Brain pericyte (primary cell): ENCODE results near the gene SRL.

Experiments used
- DNase-seq: peaks from one replicate; pipeline ENCODE4 v3.0.0-alpha.2; 2012; ENCODE audit warnings: low read depth, low spot score

SRL gene

DNA sequence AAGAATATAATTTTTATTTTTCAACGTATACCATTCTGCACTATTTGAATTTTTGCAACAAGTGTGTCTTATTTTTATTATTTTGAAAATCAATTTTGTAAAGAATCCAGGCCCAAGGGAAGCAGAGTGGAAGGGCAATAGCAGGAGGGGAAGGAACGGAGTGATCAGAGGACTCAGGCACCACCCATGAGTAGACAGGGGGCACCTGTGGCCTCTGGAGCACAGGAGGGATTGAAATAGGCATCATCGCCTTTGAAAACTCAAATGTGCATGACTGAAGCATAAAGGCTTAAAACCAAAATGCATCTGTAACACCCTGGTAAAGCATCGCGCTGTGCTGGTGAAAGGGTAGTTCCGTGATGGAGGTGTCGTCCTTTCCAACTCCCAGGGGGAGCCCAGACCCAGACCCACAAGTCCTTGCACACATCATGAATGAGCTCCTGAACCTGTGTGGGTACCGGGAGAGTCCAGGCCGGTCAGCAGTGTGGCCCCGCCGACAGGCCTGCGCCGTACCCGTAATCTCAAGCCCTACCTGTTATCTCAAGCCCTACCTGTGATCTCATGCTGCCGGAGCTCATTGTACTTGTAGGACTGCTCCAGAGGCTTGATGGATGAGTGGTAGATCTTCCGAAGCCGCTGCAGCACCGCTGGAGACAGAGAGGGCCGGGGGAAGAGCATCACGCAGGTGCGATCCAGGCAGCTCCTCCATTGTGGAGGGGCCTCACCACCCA is 39.1 kb downstream of the SRL start:
- DNase-seq = no peak

DNA sequence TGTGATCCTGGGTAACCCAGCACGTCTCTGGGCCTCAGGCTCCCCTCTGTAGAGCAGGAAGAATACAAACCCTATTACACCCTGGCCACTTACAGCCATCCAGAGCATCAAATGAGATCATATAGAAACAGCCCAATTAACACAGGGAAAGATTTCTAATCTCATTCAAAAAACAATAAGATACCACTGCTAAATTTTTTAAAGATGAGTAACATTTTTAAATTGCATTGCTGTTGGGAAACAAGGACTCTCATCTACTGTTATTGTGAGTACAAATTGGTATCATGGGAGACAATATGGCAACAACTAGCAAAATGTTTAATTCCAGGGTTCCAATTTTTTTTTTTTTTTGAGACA is 41.1 kb downstream of the SRL start:
- DNase-seq = no peak

DNA sequence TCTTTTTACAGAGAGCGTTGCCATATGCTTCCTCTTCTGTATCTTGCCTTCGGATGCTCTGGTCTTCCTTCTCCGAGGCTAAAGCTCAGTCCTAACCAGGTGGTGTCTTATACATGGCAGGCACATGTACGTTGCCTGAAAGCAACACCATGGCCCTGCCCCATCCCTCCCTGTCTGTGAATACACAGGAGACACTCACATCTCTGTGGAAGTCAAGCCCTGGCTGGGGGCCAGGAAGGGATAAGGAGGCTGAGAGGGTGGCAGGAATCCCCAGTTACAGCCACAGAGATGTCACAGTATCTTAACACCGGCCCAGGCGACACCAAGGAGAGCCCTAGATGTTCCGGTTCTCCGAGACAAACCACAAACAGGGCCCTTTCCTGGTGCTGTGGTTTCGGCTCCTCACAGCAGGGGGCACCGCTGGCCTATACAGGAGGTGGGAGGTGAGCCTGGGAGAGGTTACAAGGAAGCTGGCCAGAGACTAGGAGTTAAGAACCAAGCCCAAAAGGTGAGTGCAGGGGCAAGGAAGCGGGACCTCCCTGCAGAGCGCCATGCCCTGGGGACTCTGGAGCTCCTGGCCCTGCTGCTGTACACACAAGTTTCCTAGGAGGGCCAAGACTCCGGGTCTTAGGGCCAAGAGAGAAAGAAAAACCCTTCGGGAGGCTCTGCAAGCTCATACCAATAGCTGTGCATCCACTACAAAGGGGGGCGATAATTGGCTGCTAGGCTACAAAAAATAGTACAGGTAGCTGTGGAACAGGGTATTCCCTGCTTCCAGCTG is 41.7 kb downstream of the SRL start:
- DNase-seq = no peak

DNA sequence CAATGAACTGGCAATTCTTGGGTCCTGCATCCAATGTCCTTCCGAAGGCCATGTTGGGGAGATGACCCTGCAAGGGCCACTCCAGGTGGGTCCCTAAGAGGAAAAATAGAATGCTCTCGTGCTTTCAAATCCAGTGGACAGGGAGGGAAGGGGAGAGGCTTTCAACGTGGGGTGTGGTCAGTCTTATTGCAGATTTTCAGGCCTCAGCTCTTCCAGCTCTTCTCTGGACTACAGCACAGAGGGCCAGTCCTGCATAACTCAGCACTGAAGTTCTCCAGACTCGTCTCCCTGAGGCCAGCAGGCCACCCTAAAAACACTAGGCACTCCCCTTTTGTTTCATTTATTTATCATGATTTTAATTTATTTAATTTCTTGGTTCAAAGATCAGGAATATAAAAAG is 43.1 kb downstream of the SRL start:
- no peak for DNase-seq

DNA sequence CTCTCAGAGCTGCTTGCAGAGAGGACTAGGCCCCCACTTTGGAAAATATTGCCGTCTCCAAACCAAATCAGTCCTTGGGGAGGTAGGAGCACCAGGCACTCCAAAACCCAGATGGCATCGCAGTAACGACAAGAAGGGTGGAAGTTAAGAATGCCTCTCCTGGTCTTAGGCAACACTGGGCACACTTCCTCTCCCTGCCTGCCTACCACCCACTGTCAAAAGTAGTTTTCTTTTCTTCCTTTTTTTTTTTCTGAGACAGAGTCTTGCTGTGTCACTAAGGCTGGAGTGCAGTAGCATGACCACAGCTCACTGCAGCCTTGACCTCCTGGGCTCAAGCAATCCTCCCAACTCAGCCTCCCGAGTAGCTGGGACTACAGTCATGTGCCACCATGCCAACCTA is 47.2 kb downstream of the SRL start:
- DNase-seq = no peak

DNA sequence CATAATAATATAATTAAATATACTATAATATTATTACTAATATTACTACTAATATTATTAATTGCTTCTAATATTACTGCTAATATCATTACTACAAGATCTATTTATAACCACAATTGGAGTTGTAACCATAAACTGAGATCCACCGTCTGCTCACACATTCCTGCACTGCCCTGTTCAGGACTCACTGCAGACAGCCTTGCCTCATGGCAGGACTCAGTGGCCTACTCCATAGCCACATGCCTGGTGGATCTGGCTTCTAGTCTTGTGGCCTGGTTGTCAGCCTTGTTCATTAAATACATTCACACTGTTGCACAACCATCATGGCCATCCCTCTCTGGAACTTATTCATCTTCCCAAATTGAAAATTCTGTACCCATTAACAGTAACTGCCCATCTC is 48.0 kb downstream of the SRL start:
- DNase-seq = no peak

DNA sequence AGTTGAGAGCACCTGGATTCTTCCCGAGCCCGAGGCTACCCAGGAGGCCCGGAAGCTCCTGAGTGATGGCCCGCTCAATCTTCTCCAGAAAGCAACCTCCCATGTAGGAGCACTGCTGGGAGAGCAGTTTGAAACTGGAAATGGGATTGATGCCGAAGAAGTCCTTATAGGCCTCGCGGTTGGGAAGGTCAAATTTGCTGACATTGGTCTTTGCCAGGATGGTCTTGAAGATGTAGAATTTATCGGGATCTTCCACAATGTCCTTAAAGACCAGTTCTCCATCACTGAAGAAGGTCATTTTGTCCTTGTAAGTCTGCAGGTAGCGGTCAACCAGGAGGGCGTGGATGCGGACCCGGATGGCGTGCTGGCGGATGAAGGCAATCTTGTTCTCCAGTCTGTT is 49.7 kb downstream of the SRL start:
- DNase-seq = no peak

DNA sequence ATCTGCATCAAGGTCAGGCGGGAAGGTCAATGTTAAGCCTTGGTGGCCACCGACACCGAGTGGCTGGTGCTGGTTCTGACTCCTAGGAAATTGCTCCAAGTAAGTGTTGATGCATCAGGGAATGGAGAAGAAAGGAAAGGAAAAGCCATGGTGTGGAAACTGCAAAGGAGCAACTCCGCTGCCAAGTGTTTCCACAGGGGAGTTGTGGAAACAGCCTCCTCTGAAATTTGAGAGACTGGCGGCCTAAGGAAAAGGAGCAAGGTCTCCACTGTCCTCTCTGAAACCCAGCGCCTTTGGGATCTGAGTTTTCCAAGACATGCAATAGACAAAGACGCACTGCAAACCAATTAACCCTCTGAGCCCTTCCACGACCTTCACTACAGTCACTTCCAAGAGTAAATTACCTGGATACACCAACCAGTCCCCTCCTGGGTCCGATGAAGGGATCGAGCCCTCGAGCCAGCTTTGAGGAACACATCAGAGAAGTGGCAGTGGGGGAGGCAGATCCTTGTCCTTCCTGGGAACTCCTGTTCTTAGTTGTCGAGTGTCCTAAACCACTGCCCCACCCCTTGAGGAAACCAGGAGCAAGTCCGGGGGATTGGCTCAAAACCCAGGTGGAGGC is 51.1 kb downstream of the SRL start:
- no peak for DNase-seq

DNA sequence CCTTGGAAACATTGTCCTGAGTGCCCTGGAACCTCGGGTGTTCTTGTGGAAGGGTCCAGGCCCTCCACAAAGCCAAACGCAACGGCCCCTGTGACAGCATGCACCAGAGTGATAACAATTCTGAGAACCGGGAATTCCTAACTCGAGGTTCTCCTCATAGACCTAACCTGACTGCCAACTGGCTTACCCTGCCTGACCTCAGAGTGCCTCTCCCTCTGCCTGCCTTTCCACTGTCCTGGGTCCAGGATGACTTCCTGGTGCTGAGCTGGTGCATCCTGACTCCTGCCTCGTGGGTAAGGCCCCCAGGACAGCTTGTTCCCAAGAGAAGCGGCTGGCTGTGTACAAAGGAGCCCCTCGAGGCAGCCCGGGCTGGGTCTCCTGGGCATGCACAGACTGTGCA is 51.8 kb downstream of the SRL start:
- no peak for DNase-seq

DNA sequence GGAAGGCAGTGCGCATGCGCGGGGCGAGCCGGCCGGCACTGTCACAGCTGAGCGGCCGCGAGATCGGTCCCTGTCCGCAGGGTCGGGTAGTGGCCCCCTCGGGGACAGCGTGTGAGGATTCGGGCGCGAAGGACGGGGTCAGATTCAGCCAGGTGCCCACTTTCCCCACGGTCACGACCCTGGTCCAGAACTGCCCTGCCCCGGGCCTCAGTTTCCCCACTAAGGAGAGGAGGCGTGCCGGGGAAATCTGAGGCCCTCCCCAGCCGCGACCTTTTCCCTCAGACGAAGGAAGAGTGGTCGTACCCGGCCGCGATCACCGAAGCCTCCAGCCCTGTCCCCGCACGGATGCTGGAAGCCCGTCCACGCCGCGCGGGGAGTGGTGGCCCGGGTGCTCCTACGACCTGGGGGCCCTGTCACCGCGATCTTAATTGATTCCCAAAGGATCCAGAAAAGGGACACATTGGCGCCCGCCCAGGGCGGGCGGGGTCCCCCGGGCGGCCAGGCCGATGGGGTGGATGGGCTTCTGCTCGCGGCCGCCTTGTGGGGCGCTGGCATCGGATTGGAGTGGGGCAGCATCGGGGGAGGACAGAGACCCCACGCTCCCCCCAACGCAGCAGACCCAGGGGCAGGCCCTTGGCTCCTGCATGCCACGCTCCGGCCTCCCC is 57.7 kb downstream of the SRL start:
- DNase-seq = no peak

DNA sequence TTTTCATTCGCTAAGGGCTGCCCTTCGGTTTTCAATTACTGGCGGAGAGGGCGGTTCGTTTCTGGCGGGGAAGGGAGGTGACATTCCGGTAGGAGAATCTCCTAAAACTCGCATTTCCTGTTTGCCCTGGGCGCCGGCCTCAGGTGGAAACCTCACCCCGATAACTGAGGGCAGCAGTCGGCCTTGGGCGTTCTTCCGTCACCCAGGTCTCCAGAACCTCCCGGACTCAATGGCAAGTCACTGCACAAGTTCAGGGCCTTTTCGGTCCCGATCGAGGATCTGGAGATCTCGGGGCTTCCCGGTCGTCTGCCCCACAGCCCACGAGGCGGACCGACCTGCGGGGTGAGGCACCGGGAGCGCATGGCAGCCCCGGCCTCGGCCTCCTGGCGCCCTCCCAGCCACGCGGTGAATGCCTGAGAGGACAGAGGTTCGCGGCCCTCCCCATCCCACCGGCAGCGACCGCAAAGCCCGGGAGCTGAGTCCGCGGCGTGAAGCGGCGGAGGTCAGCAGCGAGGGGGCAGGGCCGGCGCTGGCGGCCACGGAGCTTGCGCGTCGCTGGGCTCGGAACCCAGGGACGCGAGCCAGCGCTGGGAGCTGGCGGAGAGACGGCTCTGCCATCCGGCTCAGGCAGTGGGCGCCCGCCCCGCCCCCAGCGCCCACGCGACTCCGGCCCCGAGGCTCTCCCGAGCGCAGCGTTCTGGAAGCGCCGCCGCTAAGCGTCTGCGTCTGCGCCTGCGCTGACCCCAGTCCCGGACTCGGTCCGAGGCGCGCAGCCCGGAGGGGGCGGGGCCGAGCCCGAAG is 58.4 kb downstream of the SRL start:
- DNase-seq = peak; percentile 65

DNA sequence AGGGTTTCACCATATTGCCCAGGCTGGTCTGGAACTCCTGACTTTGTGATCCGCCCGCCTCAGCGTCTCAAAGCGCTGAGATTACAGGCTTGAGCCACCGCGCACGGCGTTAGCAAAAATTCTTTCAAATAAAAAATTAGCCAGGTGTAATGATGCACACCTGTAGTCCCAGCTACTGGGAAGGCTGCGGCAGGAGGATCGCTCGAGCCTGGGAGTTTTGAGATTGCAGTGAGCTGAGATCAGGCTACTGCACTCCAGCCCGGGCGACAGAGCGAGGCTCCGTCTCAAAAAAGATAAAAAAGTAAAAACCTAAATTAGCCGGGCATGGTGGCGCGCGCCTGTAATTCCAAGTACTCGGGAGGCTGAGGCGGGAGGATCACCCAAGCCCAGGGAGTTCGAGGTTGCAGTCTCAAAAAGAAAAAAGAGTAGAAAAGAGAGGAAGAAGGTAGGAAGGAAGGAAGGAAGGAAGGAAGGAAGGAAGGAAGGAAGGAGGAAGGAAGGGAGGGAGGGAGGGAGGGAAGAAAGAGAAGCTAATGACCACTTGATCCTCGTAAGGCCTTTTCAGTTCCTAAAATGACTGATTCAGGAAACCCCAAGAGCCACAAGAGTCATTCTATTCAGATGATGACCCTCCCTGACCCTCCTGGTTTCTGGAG is 59.2 kb downstream of the SRL start:
- DNase-seq = no peak

DNA sequence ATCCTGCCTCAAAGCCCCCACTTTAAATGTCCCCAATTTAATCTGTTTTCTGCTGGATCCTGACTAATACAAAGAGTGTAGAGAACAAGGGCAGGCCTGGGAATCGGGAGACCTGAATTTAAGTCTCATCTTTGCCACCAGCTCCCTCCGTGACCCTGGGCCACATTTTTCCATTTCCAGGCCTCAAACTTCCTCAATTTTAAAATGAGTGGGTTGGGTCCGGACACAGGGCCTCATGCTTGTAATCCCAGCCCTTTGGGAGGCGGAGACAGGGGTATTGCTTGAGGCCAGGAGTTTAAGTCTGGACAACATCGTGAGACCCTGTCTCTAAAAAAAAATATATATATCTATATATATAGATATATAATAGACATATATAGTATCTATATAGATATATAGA is 61.4 kb downstream of the SRL start:
- no peak for DNase-seq

DNA sequence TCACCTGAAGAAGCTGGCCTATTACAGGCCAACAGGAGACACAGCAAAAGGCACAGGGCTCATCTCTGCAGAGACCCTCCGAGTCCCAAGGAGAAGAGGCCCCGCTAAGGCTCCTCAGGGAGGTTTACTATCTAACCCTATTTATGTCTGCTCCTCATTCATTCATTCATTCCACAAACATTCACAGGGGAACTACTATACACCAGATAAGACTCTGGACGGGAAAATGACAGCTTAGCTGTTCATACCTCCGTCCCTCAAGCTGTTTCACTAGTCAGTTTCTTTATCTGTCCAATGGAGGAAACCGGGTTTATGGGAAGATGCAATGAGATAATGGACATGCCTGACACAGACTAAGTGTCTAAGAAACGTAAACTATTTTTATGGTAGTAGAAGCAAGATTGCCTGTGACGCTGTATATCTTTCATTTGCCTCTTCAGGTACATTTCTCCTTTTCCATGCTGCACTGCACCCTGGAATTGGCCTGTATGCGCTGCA is 62.1 kb downstream of the SRL start:
- DNase-seq = no peak

DNA sequence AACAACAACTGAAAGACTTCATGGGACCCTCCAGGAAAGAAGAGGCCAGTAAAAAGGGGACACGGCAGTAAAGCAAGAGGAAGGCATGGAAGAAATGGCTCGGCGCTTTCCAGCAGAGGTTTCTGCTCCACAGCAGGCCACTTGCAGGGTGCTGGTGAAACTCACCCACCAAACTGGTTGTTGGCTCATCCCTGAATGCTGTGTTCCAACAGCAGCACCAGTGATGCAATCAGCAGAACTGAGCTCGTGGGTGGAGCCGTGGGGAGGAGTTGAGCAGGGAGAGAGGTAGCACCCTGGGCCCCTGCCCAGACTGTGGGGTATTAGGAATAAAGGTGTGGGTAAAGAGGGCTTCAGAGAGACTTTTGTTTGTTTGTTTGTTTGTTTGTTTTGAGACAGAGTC is 62.9 kb downstream of the SRL start:
- DNase-seq = no peak

DNA sequence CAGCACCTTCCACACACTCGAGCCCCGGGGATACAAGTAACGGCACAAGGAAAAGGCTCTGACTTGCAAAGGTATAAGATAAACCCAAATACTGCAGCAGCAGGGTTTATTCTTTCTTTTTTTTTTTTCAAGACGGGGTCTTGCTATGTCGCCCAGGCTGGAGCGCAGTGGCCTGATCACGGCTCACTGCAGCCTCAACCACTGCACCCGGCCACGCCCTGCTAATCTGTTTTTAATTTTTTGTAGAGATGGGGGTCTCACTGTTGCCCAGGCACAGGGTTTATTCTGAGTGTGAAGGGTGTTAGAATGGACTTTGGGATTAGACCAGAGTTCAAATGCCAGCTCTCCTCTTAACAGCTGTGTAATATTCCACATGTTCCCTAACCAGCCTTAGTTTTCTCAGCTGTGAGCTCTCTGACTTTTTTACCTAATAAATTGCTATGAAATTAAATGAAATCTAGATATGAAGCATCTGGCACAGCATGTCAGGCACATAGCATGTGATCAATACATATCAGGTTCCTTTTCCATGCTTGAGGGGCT is 63.3 kb downstream of the SRL start:
- no peak for DNase-seq

DNA sequence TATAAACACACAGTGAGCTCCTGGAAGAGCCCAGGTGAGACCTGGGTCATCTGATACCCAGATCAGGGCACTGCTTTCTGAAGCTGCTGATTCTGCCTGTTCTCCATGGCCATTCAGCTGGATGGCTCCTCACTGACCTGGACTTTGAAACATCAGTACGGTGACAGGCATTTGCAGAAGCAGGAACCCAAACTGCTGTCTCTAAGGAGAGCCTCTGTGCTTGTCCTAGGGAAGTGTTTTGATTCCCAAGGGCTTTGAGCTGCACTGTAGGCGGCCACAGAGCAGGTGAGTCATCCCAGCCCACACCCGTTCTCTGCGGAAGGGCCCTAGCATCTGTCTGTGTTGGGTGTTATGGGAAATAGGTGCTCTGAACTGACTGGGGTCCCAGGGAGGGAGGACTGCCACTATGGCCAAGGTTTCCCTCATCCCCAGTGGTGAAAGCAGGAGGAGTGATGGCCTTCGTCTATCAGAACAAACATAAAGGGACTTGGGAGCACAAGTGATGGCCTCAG is 64.9 kb downstream of the SRL start:
- DNase-seq = no peak

DNA sequence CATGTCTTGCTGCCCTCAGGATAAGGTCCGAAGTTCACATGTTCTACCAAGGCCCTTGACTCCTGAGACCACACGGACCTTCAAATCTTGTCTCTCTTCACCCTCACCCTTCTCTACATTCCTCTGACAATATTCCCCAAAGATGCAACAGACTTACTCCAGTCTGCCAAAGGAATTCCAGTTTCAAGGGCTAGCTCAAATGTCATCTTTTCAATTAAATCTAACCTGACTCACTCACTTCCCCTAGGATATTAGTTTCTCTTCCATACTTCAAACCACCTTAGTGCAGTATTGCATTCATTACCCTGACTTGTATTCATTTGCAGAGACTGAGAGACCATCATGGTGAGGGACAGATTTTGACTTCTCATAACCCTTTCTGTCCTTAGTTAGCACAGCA is 66.0 kb downstream of the SRL start:
- no peak for DNase-seq

DNA sequence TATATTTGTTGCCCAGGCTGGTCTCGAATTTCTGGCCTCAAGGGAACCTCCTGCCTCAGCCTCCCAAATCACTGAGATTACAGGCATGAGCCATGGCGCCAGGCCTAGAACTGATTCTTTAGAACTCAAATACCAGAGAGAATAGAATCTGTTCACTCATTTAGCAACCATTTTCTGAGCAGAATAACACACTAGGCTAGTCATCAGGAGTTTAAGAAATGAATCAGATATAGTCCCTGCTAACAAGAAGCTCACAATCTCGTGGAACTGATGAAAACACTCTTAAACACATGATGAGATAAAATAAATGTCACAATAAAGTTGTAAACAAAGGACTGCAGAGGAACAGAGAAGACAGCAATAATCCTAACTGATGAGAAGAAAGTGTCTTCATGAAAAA is 69.8 kb downstream of the SRL start:
- no peak for DNase-seq

DNA sequence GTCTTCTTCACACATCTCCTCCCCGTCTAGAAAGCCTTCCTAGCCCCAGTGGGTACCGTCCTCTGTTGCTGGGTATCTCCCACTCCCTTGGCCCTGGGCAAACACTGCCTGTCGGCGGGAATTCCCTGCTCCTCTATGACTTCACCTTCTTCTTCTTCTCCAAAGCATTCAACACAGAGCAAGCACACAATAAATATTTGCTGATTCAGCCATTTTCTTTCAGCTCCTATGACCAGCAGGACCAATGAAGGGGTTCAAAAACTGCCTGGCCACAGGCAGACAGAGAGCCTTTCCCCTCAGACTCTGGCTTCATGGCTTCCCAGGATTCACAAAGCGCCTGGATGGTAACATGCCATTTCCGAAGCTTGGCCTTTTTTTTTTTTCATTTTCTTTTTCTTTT is 72.5 kb downstream of the SRL start:
- DNase-seq = no peak
